Limb (tissue), 2 donors: ENCODE results near the gene HEATR5A.
A peak's percentile ranks its signal among the peaks of the same experiment; 100 is the strongest.
"Not testable (repeated sequence)": the region's sequence is repeated elsewhere in the genome, so short reads cannot be mapped to it uniquely, and the experiment has no call there.

Source experiments
- DNase-seq, 2 donors: peaks; one replicate each; pipeline ENCODE4 v3.0.0-alpha.2; 2016; ENCODE audit errors: extremely low spot score in 2 of 2

HEATR5A gene

DNA sequence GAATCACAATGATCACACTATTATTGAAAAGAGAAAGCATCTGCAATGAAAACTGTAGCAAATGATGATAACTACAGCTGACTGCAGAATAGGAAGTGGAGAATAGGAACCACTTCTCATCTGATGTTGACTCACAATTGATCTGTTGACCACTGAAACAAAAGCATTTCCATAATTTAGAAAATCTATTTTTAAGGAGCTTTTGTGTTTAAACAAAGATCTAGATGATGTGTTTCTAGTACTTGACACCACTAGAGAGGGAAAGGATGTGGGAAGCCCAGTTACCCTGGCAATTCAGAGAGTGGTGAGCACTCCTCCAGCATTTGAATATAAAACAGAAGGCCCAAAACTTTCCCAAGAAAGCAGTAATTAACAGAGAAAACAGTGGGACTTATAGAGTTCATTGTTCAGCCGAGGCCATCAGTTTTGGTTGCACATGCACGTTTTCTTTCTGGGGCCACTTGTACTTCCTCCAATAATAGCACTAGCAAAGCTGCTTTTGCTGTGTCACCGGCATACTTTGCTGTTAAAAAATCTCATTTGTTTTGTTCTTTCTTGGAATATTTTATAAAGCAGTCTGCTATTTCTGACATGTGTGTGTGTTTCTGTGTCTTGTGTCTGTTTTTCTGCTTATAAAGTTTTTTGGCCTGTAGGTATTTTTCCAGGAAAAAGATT lies 136.6 kb downstream of the HEATR5A start:
- DNase-seq, result no peak

DNA sequence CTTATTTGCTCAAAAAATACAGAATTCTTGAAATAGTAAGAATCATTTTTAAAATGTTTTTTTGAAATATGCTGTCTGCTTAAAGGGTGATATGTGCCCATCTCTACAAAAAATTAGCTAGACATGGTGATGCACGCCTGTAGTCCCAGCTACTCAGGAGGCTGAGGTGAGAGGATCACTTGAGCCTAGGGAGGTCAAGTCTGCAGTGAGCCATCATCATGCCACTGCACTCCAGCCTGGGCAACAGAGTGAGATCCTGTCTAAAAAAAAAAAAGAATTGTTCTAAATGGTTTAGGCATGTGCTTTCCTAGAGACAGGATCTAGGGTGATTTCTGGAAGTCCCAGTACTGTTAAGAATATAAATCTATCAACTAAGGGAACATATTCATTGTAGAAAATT lies 137.2 kb downstream of the HEATR5A start:
- DNase-seq, result no peak

DNA sequence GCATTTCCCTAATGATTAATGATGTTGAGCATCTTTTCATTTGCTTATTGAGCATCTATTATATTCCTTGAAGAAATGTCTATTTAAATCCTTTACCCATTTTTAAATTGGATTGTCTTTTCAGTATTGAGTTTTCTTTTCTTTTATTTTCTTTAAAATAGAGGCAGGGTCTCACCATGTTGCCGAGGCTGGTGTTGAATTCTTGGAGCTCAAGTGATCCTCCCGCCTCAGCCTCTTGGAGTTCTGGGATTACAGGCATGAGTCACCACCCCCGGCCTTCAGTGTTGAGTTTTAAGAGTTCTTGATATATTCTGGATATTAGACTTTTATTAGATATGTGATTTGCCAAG lies 139.5 kb downstream of the HEATR5A start:
- no peak for DNase-seq

DNA sequence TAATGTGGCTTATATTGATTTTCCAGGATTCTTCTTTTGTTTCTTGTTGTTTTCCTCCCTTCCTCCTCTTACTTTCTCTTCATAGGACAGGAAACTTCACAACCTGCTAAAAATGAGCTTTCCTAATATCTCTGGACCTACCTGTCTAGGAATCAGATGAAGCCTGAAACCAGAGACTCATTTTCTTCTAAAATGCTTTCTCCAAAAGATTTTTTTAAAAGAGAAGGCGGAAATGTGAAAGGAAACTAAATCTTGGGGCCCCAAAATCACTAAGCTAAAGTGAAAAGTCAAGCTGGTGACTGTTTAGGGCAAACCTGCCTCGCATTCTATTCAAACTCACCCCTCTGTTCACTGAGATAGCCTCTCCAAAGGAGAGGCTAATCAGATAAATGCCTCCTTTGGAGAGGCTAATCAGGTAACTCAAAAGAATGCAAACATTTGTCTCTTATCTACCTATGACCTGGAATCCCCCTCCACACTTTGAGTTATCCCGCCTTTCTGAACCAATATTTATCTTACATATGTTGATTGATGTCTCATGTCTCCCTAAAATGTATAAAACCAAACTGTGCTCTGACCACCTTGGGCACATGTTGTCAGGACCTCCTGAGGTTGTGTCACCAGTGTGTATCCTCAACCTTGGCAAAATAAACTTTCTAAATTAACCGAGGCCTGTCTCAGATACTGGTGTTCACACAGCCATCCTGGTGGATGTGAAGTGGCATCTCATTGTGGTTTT lies 140.0 kb downstream of the HEATR5A start:
- no peak for DNase-seq

DNA sequence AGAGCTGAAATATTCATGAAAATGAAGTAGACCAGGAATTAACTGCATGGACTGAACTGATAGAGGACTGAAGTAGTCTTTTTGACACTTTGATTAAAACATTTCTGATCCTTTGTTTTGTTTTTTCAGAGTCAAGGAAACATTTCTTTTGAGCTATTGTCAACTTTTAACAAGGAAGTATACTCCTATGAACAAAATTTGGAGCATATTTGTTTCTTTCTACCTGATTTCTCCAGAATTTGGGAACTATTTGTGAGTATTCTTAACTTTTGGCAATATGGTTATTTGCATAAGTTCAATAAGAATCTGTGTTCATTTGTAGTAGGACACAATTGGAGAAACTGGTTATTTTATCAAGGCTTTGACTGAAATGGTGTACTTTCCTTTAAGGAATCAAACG lies 141.5 kb downstream of the HEATR5A start:
- DNase-seq, result no peak

DNA sequence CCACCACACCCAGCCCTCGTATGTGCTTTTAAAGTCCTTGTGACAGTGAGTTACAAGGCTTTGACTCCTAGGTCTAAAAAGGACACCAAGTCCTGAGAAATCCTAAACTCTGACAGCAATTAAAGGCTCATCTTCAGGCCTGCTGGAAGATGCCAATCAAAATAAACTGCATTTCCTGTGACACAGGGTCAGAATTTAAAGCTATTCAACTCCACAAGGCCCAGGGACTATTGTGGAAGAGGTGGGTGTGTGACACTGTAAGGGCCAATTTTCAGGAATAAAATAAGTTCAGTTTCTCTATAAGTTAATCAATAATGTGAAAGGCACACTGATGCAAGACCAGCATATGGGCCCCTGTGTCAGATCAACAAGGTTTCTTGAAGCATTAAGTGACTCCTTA lies 143.3 kb downstream of the HEATR5A start:
- no peak for DNase-seq

DNA sequence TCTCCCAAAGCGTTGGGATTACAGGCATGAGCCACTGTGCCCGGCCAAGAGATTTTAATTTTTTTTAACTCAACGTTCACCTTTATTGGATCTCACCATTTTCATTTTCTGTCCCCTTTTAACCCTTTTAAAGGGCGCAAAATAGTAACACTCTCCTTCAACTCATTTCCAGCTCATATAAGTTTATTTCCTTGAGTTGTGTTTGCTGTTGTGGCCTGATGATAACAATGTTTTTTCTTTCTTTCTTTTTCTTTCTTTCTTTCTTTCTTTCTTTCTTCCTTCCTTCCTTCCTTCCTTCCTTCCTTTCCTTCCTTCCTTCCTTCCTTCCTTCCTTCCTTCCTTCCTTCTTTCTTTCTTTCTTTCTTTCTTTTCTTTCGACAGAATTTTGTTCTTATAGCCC lies 143.9 kb downstream of the HEATR5A start:
- not testable (repeated sequence) for DNase-seq

DNA sequence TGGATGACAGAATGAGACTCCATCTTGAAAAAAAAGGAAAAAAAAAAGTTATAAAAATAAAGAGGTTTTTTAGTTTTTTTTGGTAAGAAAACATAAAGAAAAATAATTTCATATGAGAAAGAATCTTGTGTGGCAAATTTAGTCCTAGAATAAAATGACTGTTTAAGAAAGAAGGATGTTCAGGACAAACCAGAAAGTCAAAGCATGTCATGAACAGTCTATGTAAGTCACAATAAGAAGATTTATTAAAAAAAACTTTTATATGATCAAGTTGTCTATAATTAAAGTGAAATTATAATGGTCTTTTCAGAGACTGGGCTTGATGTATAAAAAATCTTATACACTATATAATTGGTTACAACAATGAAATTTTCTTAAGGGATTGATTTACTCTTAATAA lies 144.6 kb downstream of the HEATR5A start:
- no peak for DNase-seq

DNA sequence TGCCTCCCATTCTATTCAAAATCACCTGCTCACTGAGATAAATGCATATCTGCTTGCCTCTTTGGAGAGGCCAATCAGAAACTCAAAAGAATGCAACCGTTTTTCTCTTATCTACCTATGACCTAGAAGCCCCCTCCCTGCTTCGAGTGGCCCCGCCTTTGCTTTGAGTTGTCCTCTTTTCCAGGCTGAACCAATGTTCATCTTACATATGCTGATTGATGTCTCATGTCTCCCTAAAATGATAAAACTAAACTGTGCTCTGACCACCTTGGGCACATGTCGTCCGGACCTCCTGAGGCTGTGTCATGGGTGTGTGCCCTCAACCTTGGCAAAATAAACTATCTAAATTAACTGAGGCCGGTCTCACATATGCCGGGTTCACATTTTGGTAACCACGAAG lies 148.7 kb downstream of the HEATR5A start:
- no peak for DNase-seq

DNA sequence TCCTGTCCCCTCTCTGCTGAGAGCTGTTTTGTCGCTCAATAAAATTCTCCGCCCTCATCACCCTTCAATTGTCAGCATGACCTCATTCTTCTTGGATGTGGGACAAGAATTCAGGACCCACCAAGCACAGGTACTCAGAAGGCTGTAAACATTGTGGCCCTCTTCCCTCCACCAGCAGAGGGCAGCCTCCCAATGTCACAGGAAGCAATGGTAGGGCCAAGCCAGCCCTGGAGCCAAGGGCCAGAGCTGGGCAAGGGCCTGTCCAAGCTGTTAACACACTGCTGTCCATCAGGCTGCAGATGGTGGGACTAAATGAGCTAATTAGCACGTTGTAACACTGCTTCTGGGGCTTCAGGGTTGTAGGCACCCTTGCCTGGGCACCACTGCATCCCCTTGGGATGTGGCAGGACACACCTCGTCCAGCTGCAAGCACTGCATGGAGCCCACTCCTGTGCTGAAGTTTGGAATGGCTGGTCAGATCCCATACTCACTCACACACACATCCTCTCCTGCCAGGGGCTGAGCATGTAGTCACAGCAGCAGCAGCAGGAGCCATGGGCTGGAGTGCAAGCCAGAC lies 150.1 kb downstream of the HEATR5A start:
- DNase-seq, result no peak

DNA sequence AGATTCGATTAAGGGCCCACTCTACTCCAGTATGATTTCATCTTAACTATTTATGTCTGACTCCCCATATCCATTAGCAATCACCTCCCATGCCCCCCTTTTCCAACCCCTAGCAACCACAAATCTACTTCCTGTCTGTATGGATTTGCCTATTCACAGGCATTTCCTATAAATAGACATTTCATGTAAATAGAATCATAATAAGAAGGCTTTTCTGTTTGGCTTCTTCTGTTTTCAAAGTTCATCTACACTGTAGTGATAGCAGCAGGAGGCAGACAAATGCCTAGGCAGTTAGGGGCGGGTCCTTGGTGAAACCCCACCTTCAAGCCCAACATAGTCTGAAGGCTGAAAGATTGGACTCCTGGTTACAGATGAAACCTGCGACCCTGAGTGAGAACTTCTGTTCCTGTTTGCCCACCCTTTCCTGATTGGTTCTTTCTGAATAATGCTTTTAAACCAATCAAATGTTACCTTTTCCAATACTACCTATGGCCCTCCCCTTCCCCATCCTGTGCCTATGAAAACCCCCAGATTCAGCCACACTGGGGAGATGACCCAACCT lies 150.6 kb downstream of the HEATR5A start:
- DNase-seq, result no peak

DNA sequence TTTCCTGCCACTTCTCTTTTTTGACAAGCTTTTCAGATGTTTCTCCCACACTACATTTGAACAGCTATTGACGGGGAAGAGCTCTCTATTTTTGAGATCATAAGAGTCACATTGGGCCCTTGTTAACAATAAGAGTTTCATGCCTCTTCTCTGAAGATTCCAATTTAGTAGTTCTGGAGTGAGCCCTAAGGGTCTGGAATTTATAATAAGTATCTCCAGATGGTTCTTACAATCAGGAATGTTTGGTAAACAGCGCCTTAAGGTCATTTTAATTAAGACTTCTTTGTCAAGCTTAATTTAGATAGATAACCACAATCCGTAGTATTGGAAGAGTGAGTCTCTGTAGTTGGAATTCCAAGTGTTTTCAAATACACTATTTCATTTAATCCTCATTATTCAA lies 152.1 kb downstream of the HEATR5A start:
- DNase-seq, result no peak

DNA sequence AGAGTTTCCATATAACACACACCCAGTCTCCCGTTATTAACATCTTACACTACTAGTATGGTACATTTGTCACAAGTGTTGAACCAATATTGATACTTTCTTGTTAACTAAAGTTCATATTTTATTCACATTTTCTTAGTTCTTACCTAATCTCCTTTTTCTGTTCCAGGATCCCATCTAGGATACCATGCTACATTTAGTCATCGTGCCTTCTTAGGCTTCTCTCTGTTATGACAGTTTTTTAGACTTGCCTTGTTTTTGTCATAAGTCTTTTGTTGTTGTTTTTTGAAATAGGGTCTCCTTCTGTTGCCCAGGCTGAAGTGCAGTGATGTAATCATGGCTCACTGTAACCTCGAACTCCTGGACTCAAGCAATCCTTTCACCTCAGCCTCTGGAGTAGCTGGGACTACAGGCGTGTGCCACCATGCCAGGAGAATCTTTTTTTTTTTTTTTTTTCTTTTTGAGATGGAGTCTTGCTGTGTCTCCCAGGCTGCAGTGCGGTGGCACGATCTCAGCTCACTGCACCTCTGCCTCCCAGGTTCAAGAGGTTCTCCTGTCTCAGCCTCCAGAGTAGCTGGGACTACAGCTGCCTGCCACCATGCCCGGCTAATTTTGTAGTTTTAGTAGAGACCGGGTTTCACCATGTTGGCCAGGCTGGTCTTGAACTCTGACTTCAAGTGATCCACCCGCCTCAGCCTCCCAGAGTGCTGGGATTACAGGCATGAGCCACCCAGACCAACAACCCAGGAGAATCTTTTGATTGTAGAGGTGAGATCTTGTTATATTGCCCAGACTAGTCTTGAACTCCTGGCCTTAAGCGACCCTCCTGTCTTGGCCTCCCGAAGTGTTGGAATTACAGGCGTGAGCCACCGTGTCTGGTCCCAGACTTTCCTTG lies 153.7 kb downstream of the HEATR5A start:
- no peak for DNase-seq

DNA sequence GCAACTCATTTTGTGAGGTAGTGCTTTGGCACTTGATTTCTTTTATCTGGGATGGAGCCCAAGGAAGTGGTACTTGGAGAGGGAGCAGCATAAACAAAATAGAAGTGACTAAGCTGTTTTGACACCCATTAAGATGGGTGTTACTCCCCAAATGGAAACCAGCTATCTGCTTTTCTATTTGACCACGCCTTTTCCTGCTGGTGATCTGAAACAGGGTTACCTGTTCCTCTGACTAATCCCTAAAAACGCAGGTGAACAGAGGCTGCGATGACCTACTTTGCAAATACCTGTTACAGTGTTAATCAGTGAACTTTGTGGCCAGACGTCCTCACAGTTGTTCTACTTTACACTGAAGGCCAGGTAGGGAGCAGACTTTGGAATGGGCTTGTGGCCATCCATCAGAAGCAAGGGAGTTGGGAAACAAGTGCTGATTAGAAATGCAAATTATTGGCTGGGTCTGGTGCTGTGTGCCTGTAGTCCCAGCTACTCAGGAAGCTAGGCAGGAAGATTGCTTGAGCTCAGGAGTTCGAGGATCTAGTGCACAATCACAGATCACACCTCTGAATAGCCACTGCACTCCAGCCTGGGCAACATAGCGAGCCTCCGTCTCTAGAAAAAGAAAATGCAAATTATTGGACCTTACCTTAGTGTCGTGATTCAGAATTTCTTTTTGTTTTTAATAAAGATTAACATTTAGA lies 154.5 kb downstream of the HEATR5A start:
- DNase-seq, result no peak

DNA sequence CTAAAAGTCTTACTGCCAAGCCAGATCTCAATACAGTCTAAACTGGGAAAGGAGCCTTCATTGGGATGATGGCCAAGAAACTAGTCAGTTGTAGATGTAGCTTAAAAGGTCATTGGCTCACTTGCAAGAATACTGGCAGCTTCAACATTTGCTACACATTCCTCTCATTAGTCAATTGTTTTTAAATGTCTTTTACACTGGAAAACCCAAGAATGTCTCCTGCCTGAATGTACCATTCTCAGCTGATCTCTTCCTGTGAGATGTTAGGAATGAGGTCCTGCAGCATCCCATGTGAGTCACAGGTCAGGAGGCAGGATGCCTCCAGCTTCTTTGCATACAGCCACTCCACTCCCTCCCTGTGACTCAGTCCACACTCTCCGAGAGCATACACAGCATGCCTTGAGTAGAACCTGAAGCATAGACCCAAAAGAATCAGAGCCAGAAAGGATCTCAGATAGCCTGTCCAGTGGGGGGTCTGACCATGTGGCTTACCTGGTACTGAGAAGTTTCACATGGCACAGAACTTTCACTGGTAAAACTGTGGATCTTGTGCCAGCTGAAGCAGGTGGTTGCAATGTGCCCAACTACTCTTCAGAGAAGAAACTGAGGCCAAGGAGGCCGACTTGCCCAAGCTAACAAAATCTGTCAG lies 156.7 kb downstream of the HEATR5A start:
- peak in 1 of 2 donors; percentile 35 for DNase-seq

DNA sequence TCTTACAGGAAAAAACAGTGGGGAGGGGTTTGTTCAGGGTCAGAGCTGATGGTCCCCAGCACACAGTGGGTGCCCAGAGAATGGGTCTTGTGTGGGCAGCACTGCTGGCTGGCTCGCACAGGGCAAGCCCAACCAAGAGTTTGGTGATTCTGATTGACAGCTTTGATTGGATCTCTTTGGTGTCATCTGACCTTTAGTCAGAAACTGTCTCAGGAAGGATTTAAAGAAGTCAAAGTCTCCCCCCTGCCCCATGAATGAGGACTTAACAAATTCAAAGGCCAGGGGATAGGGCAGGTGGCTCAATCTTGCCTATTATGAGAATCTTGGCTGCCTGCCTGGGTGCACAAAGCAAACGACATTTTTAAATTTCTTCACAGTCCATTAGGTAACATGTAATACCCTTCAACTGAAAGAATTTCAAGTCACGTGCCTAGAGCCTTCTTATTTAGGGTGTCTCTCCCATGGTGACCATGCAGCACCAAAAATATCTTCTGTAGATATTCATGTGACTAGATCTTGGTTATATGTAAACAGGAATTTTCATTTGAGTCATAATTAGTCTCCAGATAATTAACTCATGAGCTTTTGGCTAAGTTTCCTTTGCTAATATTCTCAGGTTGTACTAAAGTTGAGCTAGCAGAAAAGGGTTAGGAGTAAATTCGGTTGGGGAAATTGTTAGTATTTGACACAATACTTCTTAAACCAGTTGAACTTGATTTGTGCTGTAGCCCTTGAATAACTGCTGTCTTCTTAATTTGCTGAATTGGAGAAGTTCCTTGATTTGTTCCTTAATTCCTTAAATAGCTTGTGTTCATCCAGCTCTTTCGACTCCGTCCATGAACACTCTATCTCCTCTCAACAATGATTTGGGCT lies 158.3 kb downstream of the HEATR5A start:
- no peak for DNase-seq

DNA sequence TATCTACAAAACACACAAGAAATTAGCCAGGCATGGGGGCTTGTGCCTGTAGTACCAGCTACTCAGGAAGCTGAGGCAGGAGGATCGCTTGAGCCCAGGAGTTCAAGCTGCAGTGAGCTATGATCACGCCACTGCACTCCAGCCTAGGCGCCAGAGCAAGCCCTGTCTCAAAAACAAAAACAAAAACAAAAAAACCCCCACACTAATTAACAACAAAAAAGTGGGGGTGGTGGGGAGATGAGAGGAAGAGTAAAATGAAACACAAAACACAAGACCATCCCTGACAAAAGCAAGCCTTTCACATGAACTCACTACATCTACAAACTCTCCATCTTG lies 158.9 kb downstream of the HEATR5A start:
- no peak for DNase-seq

DNA sequence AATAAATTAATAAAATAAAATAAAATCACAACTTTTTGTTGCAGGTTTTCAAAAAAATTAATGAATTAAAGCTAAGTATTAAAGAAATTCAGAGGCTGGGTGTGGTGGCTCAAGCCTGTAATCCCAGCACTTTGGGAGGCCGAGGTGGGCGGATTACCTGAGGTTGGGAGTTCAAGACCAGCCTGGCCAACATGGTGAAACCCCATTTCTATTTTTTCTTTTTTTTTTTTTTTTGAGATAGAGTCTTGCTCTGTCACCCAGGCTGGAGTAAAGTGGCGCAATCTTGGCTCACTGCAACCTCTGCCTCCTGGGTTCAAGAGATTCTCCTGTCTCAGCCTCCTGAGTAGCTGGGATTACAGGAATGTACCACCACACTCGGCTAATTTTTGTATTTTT lies 161.3 kb downstream of the HEATR5A start:
- not testable (repeated sequence) for DNase-seq

DNA sequence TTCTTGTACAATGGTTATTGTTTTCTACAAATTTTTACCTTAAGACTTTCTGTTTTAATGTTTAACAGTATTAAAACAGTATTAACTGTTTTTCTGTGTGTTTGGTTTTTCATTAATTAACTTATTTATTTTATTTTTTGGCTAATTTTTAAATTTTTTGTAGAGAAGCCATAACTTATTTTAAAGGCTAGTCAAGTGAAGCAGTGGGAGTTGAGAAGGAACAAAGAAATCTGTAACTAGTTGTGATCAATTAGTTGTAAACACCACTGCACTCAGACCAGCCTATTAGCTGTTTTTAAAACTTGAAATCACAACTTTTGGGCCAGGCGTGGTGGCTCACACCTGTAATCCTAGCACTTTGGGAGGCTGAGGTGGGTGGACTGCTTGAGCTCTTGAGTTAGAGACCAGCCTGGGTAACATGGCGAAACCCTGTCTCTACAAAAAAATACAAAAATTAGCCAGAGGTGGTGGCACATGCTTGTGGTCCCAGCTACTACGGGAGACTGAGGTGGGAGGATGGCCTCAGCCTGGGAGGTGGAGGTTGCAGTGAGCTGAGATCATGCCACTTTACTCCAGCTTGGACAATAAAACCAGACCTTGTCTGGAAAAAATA lies 161.8 kb downstream of the HEATR5A start:
- no peak for DNase-seq
